GM06990 (cell line): ENCODE measurements around the gene UROC1.

Experiments
- DNase-seq: peaks from one replicate; pipeline ENCODE4 v3.0.0-alpha.2; 2011; ENCODE audit not compliant: insufficient read length; ENCODE audit errors: extremely low read depth
- H3K27me3 ChIP-seq: replicated peaks from 2 replicates; pipeline ENCODE4 v1.6.0; 2011; ENCODE audit warnings: low read length; ENCODE audit not compliant: control insufficient read depth, insufficient read depth
- H3K36me3 ChIP-seq: 2 replicates; pipeline ENCODE4 v1.5.1; 2011; ENCODE audit warnings: low read length; ENCODE audit not compliant: control insufficient read depth, insufficient read depth
- H3K4me3 ChIP-seq: replicated peaks from 2 replicates; pipeline ENCODE4 v1.5.1; 2011; ENCODE audit warnings: low read depth, mild to moderate bottlenecking, control low read depth, low read length
- TF ChIP-seq, protein P1 (sequence below): IDR thresholded peaks from 2 replicates; pipeline ENCODE4 v1.5.1; 2011; ENCODE audit warnings: low read length, control low read depth, mild to moderate bottlenecking, inconsistent platforms; ENCODE audit not compliant: insufficient read depth, poor library complexity, severe bottlenecking

Gene UROC1

GRCh38 chr3:126544596-126545281, 27.2 kb upstream of the UROC1 start:
- TF ChIP-seq, protein P1, sequence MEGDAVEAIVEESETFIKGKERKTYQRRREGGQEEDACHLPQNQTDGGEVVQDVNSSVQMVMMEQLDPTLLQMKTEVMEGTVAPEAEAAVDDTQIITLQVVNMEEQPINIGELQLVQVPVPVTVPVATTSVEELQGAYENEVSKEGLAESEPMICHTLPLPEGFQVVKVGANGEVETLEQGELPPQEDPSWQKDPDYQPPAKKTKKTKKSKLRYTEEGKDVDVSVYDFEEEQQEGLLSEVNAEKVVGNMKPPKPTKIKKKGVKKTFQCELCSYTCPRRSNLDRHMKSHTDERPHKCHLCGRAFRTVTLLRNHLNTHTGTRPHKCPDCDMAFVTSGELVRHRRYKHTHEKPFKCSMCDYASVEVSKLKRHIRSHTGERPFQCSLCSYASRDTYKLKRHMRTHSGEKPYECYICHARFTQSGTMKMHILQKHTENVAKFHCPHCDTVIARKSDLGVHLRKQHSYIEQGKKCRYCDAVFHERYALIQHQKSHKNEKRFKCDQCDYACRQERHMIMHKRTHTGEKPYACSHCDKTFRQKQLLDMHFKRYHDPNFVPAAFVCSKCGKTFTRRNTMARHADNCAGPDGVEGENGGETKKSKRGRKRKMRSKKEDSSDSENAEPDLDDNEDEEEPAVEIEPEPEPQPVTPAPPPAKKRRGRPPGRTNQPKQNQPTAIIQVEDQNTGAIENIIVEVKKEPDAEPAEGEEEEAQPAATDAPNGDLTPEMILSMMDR = no peak
- DNase-seq = no peak
- Histone ChIP-seq H3K27me3 (no peaks in the 10 kb centered on the region; the same call in none of the 2 replicates), H3K36me3 (no peaks in the 10 kb centered on the region), H3K4me3 (no peak overlapping the region)

DNA sequence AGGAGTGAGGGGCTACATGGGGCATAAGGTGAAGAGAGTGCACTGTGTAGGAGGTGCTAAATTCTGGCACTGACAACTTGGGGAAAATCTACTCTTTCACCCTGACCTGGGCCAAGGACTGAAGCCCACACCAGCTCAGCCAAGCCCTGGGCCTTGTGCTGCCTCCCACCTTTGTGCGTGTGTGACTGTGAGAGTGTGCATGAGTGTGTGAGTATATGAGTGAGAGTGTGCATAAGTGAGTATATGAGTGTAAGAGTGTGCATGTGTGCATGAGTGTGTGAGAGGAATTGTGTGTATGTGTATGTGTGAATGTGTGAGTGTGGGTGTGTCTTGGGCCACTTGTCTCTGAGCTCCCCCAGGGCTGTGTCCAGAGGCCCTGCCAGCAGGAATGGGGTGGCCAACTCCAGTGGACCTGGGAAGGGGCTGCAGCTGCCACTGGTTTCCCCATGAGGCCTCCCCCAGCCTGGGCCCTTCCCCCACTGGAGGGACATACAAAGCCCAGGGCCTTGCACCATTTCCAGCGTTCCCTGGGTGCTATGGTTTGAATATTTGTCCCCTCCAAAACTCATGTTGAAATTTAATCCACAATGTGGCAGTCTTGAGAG, 26.0 kb upstream of the UROC1 start:
- no peaks in the 10 kb centered on the region for H3K36me3 ChIP-seq
- no peak for DNase-seq
- TF ChIP-seq, protein P1 = no peak
- no peak overlapping the region for H3K4me3 ChIP-seq
- no peaks in the 10 kb centered on the region; the same call in none of the 2 replicates for H3K27me3 ChIP-seq

- no peak for DNase-seq
- Histone ChIP-seq H3K27me3 (no peaks in the 10 kb centered on the region; the same call in none of the 2 replicates), H3K36me3 (no peaks in the 10 kb centered on the region), H3K4me3 (no peak overlapping the region)
- TF ChIP-seq, protein P1 = no peak
These were observed 25.0 kb upstream of the UROC1 start for GRCh38 chr3:126542340-126543241.

GRCh38 chr3:126541628-126542339, 24.2 kb upstream of the UROC1 start:
- no peak overlapping the region for H3K4me3 ChIP-seq
- DNase-seq = no peak
- H3K36me3 ChIP-seq = no peaks in the 10 kb centered on the region
- H3K27me3 ChIP-seq = no peaks in the 10 kb centered on the region; the same call in none of the 2 replicates
- TF ChIP-seq, protein P1 = no peak

DNA sequence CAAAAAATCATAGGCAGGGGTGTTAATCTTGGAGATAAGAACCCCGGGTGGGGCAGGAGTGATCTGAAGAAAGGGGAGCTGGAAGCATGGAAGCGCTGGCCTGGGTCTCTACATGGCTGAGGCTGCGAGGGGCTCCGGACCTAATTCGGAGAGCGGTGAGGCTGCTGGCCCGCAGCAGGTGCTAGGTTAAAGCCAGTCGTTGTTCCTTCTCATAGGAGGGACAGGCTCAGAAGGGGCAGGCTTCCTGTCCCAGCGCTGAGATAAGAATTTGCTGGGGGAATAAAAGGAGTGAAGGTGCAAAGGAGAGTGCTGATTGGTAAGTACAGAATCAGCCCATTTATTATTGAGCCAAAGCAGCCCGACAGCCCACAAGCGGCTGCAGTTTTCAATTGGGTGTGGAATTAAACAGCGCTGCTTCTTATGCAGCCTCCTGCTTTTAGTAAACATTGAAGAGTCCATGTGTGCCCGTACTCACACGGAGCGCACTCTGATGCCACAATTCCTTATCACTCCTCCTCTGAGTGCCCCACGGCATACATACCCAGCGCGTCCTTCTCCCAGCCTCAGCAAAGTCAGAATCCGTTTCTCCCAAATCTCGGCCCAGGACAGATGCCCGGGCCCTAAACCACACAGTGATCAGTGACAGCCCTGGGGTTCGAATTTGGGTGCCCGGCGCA, 23.5 kb upstream of the UROC1 start:
- Histone ChIP-seq H3K36me3 (no peaks in the 10 kb centered on the region), H3K4me3 (no peak overlapping the region), H3K27me3 (no peaks in the 10 kb centered on the region; the same call in 1 of the 2 replicates)
- TF ChIP-seq, protein P1 = no peak
- DNase-seq = no peak
